ENCODE data around the gene PTPRZ1.

PTPRZ1 gene

DNA sequence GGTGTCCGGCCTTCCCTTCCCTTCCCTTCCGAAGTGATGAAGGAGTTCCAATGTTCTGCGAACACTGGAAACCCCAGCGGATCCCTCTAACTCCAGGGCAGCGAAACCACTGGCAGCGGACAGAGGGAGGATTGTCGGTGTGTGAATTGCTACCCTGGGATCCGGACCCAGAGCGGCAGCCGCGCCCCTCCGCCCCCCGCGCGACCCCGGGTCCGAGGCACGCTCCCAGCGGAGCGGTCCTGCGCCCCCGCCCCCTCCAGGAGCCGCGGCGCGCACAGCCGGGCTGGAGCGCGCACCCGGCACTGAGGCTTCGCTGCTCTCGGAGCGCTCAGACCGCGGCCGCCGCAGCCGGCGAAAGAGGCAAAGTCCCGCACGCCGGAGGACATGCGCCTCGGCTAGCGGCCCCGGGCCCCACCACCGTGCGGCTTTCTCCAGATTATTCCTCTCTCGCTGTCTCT lies at the start of gene PTPRZ1:
TSS of gene PTPRZ1 (plus strand) at position 331 of the 458 bp plus-strand sequence. CDS start 339 bp downstream, outside the sequence.
- no peak for DNase-seq (ENCODE audit: low spot score)

DNA sequence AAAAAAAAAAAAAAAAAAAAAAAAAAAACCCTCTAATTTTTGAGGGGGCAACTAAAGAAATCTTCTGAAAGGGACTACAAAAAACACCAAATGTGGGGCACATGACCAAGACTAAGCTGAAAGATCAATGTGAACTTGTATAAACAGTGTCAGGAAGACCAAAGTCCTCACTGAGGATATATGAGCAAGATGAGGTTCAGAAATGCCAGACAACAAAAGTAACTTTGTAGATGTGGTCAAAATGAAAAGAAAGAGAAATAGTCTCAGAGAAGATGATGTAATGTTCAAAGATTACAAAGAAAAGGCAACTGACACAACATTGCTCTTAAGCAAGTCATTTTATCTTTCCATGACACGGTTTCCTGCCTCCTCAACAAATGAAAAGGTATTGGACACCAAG lies 48.7 kb upstream of the PTPRZ1 start:
- DNase-seq (ENCODE audit: low spot score) = no peak

DNA sequence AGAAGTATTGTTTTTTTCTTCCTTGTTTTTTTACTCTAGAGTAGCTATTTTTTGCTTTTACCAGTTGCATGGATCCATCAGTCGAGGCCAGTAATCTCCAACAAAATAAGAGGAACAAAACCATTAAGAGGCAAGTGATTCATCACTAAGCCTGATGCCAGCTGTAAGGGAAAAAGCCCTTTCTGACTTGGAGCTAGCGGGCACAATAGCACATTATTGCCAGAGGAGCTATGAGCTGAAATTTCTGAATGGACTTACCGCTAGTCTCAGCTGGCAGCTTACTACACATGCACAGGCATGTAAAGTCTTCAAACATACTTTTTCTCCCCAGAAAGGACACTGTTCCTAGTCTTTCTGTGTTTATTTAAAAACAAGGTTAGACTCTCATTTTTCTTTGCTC lies 41.6 kb upstream of the PTPRZ1 start:
- DNase-seq (ENCODE audit: low spot score) = no peak

DNA sequence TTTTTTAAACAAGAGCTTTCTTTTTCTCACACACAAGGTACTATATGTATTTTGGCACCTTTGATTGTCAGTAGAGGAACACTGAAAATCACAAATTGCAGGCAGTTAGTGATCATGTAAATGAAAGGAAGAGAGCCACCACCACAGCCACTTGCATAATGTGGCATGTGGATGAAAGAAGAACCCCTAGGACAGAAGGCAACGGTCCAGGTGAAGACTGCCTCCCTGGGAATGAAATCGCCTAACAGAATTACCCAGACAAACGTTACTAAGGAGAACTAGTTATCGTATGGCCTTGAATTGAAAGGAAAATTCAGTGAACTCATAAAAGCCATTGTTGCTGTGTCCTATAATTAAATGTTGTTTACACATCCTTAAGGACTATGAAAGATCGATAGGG lies 41.2 kb upstream of the PTPRZ1 start:
- no peak for DNase-seq (ENCODE audit: low spot score)

DNA sequence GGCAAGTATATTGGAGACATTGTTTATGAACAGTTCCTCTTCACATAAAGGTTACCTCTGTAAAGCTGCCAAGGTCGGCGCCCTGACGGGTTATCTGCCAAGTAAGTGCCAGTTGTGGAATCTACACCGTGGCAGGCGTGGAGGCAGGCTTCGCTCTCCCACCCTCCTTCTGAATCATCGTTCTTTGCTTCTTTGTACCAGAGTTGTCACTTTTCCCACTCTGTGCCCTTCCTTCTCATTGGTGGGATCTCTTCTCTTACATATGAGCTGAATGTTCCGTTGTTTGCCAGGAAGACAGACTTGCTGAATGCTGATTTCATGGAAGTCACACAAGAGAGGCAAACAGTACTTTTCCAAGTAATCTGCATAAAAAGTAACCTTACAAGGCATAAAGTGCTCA lies 40.6 kb upstream of the PTPRZ1 start:
- no peak for DNase-seq (ENCODE audit: low spot score)

DNA sequence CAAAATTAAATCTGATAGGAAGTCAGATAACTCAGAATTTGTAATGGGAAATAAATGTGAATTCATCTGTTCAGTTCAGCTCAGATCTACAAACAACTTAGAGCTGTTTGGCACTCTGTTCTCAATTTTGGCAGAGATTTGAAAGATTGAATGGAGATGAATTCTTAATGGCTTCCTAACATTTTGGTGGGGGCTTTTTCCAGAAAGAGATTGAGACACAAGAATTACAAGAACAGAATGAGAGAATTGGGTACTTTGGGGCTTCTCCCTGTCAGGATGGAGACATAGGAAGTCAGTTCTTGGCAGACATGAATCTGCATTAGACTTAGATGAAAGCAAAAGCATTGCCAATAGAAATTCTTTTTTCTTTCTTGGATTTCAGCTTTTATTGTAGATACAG lies 39.0 kb upstream of the PTPRZ1 start:
- DNase-seq (ENCODE audit: low spot score) = no peak

DNA sequence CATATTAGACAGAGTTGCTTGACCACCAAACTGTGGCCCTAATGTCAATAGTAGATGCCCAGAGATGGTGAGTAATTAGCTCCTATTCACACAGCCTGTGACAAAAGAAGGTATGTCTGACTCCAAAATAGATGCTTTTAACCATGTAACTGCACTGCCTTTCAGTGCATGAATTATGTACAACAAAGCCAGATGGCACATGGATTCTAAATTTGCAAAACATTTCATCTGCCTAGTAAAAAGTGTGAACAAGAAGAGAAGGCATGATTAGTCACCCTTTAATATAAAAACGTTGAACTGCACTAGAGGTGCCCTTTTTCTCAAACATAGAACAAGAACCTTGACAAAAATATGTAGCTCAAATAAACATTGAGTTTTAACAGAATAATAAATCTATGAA lies 35.5 kb upstream of the PTPRZ1 start:
- no peak for DNase-seq (ENCODE audit: low spot score)

DNA sequence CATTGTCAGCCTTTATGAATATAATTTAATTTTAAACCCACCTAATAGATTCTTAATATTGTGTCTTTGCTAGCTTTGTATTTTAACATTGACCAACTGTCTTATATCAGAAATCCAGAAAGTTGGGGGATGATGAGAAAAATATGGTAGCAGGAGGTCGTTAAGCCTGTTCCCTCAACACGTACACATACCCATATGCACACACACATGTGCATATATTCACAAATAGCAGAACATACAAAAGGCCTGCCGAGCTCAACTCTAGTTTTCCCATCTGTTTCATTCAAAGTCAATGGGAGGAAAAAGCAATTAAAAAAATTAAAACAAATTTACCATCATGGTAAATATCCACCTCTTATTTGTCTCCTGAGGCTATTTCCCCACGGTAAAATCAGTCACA lies 25.9 kb upstream of the PTPRZ1 start:
- no peak for DNase-seq (ENCODE audit: low spot score)

DNA sequence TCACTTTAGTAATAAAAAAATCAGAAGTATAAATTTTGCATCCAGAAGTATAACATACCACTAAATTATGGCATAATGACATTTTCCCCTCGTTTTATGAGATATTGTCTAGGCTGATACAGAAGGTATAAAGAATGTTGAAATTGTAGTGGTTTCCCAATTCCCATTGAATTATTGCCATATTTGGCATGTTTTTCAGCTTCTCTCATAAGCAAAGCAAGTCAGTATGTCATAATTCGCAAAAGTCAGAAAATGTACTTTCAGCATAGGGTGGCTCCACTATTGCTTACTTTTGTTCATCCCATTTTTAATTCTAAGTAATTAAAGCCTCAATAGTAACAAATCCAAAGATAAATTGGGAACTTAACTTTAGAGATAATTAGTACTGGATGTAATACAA lies 19.7 kb upstream of the PTPRZ1 start:
- no peak for DNase-seq (ENCODE audit: low spot score)

DNA sequence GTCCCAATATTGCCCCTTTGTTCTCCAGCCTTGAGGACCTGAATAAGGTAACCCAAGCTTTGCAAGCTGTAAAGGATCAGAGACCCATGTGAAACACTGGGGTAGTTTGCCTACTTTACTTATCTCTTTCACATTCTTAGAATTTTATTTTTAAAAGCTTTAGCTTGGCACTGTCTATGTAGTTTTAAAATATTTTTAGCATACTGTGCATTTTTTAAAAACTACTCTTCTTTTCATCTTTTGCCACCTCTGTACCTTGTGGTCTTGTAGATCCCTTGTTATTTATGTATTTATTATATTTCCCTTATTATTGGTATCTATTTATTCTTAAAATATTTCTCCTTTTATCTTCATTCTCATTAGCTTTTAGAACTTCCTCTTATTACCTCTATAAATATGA lies 12.0 kb upstream of the PTPRZ1 start:
- DNase-seq (ENCODE audit: low spot score) = no peak

DNA sequence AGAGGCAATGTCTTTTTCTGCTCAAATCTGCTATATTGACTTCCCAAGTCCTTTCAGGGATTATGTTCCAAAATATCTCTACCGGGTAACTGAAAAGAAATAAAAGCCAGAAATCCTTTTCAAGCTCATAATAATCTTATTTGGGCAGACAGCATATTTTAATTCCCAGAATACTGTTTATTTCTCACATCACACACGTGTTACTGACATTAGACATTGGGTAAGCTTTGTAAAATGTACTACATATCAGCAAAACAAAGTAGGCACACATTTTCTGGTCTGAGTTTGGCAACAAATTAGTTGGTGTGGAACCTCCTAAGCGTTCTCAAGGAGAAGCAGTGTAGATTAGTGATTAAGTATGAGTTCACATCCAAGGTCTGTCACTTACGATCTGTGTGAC lies 10.4 kb upstream of the PTPRZ1 start:
- DNase-seq (ENCODE audit: low spot score) = no peak

DNA sequence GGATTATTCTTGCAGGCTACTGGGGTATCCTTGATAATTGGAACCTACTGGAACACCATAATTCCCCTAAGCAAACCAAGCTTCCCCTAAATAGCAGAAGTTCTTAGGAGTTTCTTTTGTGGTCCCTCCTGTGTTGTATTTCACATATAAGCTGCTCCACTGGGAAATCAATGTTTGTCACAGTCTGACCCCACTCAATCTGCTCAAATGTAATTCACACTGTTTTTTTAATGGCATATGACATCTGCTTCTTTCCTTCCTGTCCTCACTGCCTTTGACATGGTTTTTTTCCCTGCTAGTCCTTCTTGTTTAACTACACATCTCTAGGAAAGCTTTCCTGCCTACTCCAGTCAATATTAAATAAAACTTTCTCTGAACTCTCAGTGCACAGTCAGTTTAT lies 1.8 kb upstream of the PTPRZ1 start:
- no peak for DNase-seq (ENCODE audit: low spot score)

DNA sequence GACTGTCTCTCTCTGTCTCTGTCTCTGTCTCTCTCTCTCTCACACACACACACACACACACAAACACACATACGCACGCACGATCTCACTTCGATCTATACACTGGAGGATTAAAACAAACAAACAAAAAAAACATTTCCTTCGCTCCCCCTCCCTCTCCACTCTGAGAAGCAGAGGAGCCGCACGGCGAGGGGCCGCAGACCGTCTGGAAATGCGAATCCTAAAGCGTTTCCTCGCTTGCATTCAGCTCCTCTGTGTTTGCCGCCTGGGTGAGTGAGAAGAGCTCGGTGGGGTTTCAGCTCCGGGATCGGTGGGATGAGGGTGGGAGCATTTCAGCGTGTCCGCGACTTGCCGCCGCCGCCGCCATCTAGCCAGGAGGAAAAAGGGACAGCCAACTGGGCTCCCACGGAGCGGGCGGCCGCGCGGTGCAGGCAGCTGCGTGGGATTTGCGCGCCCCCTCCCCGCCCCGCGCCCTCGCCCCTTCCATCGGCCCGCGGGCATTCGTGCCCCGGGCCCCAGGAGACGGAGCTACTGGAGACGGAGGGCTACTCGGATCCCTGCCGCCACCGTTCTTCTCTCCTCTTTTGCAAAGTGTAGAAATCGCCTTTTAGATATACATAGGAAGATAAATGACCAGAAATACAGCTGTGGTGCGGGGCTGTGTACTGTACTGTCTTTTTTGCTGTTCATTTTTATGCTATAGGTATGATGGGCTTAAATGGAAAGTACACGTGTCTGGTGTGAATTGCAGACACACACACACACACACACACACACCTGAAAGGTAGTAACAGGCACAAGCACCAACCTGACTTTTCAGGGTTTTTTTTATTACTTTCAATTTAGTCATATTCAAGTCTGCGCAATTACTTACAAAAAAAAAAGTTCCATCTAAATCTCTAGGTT lies 581 bp downstream of the PTPRZ1 start:
- no peak for DNase-seq (ENCODE audit: low spot score)

DNA sequence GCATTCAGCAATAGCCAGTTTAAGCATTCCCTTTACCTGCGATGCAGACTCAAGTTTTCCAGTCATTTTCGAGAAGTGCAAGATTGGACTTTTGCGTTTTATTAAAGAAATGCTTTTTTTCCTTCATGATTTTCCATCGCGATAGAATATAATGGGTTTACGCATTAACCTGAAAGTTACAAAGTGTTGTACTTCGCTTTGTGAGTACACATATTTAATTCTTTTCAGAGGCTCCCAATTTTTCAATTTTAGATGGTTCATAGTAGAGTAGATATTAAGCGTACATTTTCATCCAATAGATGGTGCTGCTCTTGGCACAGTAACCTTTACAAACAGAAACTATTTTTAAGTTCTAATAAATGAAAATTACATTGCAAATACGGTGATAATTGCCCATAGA lies 1.3 kb downstream of the PTPRZ1 start:
- DNase-seq (ENCODE audit: low spot score) = no peak

DNA sequence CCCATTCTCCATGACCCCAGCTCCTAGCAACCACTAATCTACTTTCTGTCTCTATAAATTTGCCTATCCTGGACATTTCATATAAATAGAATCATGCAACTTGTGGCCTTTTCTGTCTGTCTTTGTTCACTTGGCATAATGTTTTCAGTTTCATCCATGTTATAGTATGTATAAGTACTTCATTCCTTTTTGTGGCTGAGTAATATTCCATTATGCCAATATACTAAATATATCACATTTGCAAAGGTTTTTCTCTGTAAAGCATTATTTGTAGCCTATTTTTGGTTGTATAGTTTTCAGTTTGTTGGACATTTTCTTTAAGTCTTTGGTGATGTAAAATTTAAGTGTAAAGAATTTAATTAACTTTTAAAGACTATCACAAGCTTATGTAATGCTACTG lies 2.2 kb downstream of the PTPRZ1 start:
- DNase-seq (ENCODE audit: low spot score) = no peak

DNA sequence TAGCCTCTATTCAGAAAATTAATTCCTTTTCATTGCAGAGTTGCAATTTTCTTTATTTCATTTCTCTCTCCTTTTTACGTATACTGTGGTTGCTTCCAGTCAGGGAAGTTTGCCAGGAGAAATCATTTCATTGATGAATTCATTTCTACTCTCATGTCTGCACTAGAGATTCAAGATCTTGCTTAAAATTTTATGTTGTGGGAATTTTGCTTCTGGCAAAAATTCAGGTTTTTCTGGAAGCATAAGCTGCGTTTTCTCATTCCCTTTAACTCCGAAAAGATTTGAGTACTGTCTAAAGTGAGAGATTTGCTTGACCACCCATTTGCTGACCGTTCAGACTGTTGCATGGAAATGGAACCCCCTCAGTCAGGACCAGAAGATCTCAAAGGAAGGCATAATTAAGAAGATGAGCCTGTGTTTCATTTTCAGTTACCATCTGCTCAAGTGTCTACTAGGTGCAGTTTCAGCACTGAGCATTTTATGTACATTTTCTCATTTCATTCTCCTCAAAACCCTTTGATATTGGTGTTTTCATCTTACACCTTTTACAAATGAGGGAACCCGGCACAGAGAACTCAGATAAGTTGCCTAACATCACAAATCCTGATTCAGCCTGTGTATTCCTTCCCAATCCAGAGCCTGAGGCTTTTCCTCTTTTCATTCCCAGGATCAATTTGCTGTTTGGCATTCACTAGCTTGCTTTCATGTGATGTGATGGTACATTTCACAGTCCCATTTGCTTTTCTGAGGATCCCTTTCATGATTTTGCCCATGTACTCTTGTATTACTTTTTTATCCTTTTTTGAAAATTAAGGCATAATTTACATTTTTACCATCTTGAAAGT lies 3.9 kb downstream of the PTPRZ1 start:
- no peak for DNase-seq (ENCODE audit: low spot score)

DNA sequence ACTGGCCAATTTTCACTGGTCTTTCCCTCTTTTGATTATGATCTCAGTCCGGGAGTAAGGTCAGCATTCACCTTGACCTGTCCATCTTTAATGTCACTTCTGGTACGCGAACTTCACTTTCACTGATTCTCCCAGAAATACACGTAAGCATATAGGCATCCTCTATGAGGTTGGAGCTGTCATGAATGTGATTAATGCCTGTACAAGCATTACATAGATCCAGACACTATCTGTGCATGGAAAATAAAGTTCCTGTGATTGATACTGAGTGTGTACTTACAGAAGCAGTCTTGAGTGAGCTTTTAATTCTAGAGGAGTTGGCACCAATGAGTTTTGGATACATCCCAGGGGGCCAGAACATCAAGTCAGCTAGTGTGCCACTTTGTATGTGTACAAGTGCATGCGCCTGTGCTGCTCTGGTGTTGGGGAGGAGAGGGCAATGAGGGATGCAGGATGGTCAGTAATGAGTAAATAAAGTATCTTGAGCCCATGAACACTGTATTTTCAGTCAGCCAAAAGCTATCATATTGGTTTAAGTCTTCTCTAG lies 6.0 kb downstream of the PTPRZ1 start:
- DNase-seq (ENCODE audit: low spot score) = no peak

DNA sequence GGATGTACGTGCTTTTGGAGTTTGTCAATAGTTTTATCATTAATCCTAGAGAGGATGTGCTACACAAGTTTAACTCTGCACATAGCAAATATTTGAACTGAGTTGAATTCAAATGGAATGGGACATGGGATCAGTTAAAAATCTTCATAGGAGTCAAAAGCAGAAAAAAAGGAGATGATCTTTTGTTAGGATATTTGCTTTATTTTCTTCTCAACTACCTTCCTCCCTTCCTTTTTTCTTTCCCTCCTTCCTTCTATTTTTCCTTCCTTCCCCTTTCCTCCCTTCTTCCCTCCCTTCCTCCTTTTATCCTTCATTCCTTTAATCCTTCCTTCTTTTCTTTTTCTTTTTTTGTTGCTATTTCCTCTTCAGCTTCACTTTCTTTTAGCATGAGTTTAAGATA lies 6.6 kb downstream of the PTPRZ1 start:
- no peak for DNase-seq (ENCODE audit: low spot score)

DNA sequence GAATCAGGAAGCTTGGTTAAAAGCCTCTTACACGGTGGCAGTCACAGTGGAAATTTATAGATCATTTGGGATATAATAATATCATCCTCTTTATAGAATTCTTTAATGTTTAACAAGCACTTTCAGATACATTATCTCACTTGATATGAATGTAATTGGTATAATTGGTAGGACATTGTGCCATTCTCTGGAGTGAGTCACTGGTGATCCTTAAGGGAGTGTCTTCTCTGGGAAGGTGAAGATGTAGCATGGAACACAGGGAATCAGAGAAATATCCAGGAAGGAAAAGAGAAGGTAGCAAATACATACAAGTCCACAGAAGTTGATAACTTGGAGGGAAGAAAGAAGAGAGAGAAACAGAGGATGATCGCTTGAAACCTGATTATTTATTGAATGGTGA lies 9.8 kb downstream of the PTPRZ1 start:
- DNase-seq (ENCODE audit: low spot score) = no peak

DNA sequence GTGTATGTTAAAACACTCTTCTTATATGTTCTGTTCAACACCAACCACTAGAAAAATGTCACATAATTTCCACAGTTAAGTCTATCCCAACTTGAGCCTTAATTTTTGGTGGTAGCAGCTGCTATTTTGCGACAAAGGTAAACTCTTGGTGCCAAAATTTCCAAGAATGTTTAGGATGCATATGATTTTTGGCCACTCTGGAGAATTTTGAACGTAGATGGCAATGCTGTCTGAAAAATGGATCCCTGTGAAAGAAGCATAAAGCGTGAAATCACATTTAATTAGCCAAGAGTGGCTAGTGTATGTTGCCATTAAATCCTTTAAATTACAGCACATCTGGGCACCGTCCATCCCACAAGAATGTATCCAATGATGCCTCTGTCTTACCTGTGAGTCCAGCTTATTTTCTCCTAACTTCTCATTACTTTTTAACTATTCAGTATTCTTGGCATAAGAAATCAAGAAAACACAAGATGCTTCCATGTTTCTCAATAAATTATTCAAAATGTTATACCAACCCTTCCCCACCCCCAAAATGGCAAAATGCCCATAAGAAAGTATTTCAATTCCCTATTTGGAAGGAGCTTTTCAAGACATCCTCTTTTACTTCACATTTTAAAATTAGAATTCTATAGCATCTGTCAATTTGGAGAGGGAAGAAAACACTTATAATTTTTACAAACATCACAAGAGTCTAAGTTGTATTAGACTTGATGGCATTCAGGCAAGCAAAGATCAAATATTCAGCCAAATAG lies 12.4 kb downstream of the PTPRZ1 start:
- no peak for DNase-seq (ENCODE audit: low spot score)

DNA sequence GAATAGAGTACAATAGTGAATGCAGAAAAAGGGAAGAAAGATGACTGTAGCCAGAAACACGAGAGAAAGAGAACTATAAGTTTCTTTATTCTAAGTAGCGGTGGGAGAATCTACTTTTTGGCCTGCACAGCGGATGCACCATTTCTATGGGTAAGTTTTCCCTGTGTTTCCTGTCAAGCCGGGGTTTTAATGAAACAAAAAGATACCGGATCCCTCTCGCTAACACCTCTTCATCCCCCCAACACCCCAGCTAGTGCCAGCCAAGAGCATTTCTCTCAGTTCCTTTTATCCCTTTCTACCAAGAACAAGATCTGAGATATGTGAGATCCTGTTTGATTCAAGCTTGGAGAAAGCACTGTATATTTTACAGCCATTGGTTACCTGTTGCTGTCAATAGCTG lies 14.7 kb downstream of the PTPRZ1 start:
- DNase-seq (ENCODE audit: low spot score) = no peak

DNA sequence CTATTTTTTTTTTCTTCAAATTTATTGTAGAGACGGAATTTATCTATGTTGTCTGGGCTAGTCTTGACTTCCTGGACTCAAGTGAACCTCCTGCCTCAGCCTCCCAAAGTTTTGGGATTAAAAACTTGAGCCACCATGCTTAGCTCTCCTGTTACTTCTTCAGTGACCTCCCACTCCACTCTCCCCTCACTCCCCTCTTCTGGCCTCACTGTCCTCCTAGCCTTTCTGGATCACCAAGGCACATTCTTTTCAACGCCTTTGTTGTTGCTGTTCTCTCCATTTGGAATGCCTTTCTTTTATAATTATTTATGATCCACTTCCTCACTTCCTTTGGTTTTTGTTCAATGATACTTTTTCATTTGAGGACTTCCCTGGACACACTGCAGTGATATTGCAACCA lies 17.9 kb downstream of the PTPRZ1 start:
- no peak for DNase-seq (ENCODE audit: low spot score)

Measured in CD4-positive, alpha-beta T cell treated with Interleukin-6 at 100 ng/mL for 8 hours (primary cell).